GM12878 (cell line): ENCODE results near the gene GK.

Experiments used
- CBX5 ChIP-seq: sonication (generic); IDR thresholded peaks from 2 replicates; pipeline ENCODE4 v1.6.1; 2016; ENCODE audit warnings: low read depth, moderate library complexity, mild to moderate bottlenecking, inconsistent platforms
- HDAC2 ChIP-seq: fragments of 200-600 bp; sonication (generic); IDR thresholded peaks from 2 replicates; pipeline ENCODE4 v1.6.1; 2017
- LARP7 ChIP-seq: fragments of 450-650 bp; IDR thresholded peaks from 2 replicates; pipeline ENCODE4 v1.6.1; 2017; ENCODE audit warnings: mild to moderate bottlenecking
- POLR2A ChIP-seq: IDR thresholded peaks from 2 replicates; pipeline ENCODE4 v1.6.1; 2011; ENCODE audit warnings: low read depth, mild to moderate bottlenecking, low read length
- POLR2AphosphoS5 ChIP-seq: IDR thresholded peaks from 2 replicates; pipeline ENCODE4 v1.6.1; 2011; ENCODE audit warnings: mild to moderate bottlenecking, low read length, inconsistent platforms
- RCOR1 ChIP-seq: conservative IDR thresholded peaks from 2 replicates; pipeline ENCODE4 v1.6.1; 2012; ENCODE audit warnings: low read depth, low read length, improper control_type of control experiment
- REST ChIP-seq: IDR thresholded peaks from 2 replicates; pipeline ENCODE4 v1.6.1; 2012; ENCODE audit warnings: mild to moderate bottlenecking, low read depth, low read length
- TAF1 ChIP-seq: IDR thresholded peaks from 2 replicates; pipeline ENCODE4 v1.6.1; 2011; ENCODE audit warnings: mild to moderate bottlenecking, low read depth, low read length, borderline replicate concordance
- USF2 ChIP-seq: IDR thresholded peaks from 2 replicates; pipeline ENCODE4 v1.6.1; 2011; ENCODE audit warnings: low read depth, low read length, improper control_type of control experiment, borderline replicate concordance
- YY1 ChIP-seq: IDR thresholded peaks from 2 replicates; pipeline ENCODE4 v1.6.1; 2011; ENCODE audit warnings: low read depth, mild to moderate bottlenecking, low read length
- ZNF592 ChIP-seq: fragments of 450-650 bp; IDR thresholded peaks from 2 replicates; pipeline ENCODE4 v1.6.1; 2017; ENCODE audit warnings: mild to moderate bottlenecking, moderate library complexity
- TF ChIP-seq, protein P1 (sequence below), 3 experiments: IDR thresholded peaks in 2 of 3; conservative IDR thresholded peaks in 1 of 3; 2 replicates each; pipeline ENCODE4 v1.5.1; 2011; ENCODE audit warnings: low read depth in 3 of 3, low read length in 3 of 3, mild to moderate bottlenecking in 3 of 3, control low read depth in 2 of 3, moderate library complexity in 2 of 3, inconsistent platforms in 1 of 3, mixed read lengths in 1 of 3; ENCODE audit not compliant: control insufficient read depth in 2 of 3, insufficient read depth in 1 of 3; ENCODE audit errors: extremely low read depth in 1 of 3

DNA sequence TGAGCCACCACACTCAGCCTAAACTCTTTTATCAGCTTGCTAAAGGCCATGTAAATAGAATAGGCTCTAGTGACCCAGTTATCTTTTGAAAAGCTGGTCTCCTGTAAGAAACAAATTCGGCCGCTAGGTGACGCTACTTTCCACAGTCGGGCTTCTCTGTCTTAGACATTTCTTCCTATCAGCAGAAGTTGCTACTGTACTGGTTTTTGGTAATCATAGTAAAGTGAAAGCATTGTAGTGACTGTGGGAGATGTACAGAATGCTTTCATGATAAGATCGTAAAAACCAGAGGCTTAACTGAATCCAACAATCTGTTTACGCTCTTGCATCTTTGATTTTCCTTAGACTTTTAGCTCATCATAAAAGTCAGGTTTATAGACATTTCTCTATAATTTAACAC is 82.6 kb downstream of the GK start:
- TF ChIP-seq POLR2A (no peak), HDAC2 (no peak), CBX5 (no peak), RCOR1 (no peak), TAF1 (no peak), USF2 (no peak), POLR2AphosphoS5 (no peak), ZNF592 (no peak), LARP7 (no peak), YY1 (0 out of 2 replicates have a peak, but pooled peaks have one; percentile 28), REST (no peak)
- TF ChIP-seq, protein P1, sequence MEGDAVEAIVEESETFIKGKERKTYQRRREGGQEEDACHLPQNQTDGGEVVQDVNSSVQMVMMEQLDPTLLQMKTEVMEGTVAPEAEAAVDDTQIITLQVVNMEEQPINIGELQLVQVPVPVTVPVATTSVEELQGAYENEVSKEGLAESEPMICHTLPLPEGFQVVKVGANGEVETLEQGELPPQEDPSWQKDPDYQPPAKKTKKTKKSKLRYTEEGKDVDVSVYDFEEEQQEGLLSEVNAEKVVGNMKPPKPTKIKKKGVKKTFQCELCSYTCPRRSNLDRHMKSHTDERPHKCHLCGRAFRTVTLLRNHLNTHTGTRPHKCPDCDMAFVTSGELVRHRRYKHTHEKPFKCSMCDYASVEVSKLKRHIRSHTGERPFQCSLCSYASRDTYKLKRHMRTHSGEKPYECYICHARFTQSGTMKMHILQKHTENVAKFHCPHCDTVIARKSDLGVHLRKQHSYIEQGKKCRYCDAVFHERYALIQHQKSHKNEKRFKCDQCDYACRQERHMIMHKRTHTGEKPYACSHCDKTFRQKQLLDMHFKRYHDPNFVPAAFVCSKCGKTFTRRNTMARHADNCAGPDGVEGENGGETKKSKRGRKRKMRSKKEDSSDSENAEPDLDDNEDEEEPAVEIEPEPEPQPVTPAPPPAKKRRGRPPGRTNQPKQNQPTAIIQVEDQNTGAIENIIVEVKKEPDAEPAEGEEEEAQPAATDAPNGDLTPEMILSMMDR (IDR thresholded peaks at IDR 0.05 in 2 of 3, conservative IDR thresholded peaks at IDR 0.05 in 1 of 3; ENCODE audit: control insufficient read depth in 2 of 3, extremely low read depth in 1 of 3, insufficient read depth in 1 of 3, low read depth in 3 of 3, low read length in 3 of 3): peak; percentile 83 to 88 (median 88)
